GM10248 (cell line): ENCODE results near the gene NHEJ1.

Source experiments
- CTCF ChIA-PET: fragments of 300-600 bp; sonication (Branson Sonifier 250); formaldehyde crosslinking; extraction: SDS; loops from one replicate; lab custom pipeline; 2021; ENCODE audit warnings: antibody characterized with exemption; lab: Yijun Ruan, JAX
- POLR2A ChIA-PET: fragments of 350-650 bp; sonication (Branson Sonifier 250); formaldehyde crosslinking; extraction: SDS; loops from one replicate; lab custom pipeline; 2020; ENCODE audit warnings: antibody characterized with exemption; lab: Yijun Ruan, JAX
- DNase-seq: peaks from one replicate; pipeline ENCODE4 v3.0.0; 2012; ENCODE audit errors: extremely low spot score
- TF ChIP-seq, protein P1 (sequence below): IDR thresholded peaks from 2 replicates; pipeline ENCODE4 v1.5.1; 2012; ENCODE audit warnings: mild to moderate bottlenecking, low read depth; ENCODE audit errors: extremely low read depth, missing control alignments, control extremely low read depth

NHEJ1 gene

DNA sequence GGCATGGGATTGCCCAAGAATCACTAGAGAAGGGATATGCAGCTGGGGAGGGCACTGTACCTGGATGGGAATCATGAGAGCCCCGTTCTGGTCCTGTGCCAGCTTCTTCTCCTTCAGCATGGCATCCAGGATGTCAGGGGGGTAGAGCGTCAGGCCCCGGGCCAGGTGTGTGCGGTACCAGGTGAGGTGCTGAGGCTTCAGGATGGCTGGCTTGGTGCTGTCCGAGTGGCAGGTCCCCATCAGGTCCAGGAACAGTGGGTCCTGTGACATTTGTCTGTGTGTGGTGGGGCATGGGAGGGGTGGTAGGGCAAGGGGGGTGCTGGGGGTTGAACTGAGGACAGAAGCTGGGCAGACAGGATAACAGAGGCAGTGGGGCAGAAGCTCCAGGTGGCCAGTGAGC is 132.5 kb downstream of the NHEJ1 start:
- TF ChIP-seq, protein P1, sequence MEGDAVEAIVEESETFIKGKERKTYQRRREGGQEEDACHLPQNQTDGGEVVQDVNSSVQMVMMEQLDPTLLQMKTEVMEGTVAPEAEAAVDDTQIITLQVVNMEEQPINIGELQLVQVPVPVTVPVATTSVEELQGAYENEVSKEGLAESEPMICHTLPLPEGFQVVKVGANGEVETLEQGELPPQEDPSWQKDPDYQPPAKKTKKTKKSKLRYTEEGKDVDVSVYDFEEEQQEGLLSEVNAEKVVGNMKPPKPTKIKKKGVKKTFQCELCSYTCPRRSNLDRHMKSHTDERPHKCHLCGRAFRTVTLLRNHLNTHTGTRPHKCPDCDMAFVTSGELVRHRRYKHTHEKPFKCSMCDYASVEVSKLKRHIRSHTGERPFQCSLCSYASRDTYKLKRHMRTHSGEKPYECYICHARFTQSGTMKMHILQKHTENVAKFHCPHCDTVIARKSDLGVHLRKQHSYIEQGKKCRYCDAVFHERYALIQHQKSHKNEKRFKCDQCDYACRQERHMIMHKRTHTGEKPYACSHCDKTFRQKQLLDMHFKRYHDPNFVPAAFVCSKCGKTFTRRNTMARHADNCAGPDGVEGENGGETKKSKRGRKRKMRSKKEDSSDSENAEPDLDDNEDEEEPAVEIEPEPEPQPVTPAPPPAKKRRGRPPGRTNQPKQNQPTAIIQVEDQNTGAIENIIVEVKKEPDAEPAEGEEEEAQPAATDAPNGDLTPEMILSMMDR, result no peak
- POLR2A ChIA-PET, result no interaction called here
- CTCF ChIA-PET, result interaction anchor here (1.0 to 8.6 kb wide), 9 partner anchors 14 to 144 kb away, joined by 3 to 151 read pairs (median 13); partner anchors contain the start of gene NHEJ1
- DNase-seq, result no peak

DNA sequence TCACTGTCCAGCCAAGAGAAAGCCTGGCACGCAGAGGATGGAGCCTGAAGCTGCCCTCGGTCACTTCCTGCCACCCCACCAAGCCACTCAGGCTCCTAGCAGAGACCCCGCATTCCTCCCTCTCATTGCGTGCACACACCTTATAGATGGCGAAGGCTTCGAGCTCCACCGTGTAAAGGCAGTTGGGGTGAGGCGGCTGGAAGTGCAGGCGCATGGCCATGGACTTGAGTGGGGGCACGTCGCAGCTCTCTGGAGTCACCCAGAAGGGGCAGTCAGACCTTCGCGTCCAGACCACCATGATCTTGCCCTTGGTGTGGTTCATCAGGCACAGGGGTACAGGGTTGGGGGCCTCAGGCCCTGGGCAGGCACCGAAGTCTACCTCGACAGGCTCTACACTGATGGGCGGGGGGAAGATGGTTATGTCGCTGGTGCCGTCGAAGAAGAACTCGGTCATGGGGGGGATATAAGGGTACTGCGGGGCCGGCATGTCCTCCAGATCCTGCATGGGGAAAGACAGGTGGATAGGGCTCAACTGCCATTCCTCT is 133.0 kb downstream of the NHEJ1 start:
- ChIA-PET POLR2A (no interaction called here), CTCF (interaction anchor here (0.7 to 8.6 kb wide), 9 partner anchors 10 to 145 kb away, joined by 3 to 151 read pairs (median 6); partner anchors contain the start of gene NHEJ1)
- no peak for DNase-seq
- TF ChIP-seq, protein P1, result no peak

DNA sequence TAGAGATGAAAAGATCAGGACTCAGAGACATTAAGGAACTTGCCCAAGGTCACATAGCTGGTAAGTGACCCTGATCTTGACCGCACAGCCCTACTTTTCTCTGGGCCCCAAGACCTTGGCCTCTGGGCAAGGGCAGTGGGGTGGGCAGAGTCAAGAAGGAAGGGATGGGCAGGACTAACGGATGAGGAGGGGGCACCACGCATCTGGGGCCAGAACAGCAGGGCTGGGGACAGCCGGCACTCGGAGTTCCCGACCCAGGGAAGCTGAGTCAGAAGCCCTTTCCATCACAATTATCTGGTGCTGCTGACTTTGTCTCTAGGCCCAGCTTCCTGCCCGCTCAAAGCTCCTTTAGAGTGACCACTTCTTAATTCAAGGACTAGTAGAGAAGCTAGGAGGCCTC is 133.7 kb downstream of the NHEJ1 start:
- ChIA-PET POLR2A (no interaction called here), CTCF (interaction anchor here (0.7 to 8.6 kb wide), 9 partner anchors 9 to 145 kb away, joined by 3 to 151 read pairs (median 4); partner anchors contain the start of gene NHEJ1)
- TF ChIP-seq, protein P1, result no peak
- DNase-seq, result no peak

DNA sequence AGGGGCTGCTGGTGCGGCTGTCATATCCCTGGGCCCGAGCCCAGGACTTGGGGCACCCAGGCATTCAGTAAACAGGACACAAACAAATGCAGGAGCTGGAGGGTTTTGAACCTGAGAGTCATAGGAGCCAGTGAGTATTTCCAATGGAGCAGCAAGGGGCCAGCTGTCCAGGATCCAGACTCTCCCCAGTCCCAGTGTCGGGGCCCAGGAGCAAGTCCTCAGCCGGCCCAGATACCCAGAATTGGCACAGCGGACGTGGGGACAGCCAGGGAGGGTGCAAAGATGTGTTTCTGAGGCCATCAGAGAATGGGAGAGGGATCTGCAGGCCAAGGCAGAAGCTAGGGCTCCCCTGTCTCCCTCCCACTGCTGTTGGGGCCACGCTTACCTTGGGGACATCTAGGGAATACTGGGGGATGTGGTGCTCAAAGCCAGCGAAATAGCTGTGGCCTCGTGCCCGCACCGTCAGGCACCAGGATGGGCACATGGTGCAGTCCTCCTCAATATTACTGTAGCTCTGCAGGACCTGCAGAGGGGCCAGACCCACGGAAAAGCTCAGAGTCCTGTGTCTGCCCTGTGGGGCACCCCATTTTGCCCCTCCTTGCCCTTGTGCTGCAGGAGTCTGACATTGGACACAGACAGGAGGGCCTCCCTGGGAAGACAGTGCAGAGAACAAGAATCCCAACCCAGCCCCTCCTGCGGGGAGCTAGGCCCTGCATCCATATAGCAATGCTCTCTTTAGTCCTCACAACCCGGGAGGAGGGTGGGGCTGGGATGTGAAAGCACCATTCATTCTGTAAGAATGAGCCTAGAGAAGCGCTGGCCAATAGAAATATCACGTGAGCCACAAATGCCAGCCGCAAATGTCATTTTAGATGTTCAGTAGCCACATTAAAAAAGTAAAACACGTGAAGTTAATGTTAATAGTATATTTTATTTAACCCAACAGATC is 134.7 kb downstream of the NHEJ1 start:
- TF ChIP-seq, protein P1, result no peak
- DNase-seq, result no peak
- ChIA-PET POLR2A (no interaction called here), CTCF (interaction anchor here (1.0 to 8.6 kb wide), 6 partner anchors 21 to 130 kb away, joined by 3 to 151 read pairs (median 5); partner anchors contain the start of gene NHEJ1)
